A549 (cell line): ENCODE results near the gene KPTN.

Experiments used
- EP300 ChIP-seq, 2 experiments: fragments of >200 bp; sonication (Bioruptor Twin); formaldehyde crosslinking; IDR thresholded peaks; 2 replicates in 1 of 2; 3 replicates in 1 of 2; pipeline ENCODE4 v1.6.1; 2016 to 2017
- ESRRA ChIP-seq: fragments of 150-350 bp; IDR thresholded peaks from 2 replicates; pipeline ENCODE4 v1.6.1; 2014; ENCODE audit warnings: mild to moderate bottlenecking, low read length, borderline replicate concordance
- POLR2A ChIP-seq: IDR thresholded peaks from 2 replicates; pipeline ENCODE4 v1.6.1; 2012; ENCODE audit warnings: mild to moderate bottlenecking, low read length
- SREBF2 ChIP-seq: fragments of 450-650 bp; IDR thresholded peaks from 2 replicates; pipeline ENCODE4 v1.6.1; 2014; ENCODE audit warnings: mild to moderate bottlenecking, moderate library complexity
- TF ChIP-seq, protein P1 (sequence below): fragments of >200 bp; sonication (Bioruptor Twin); formaldehyde crosslinking; IDR thresholded peaks from 3 replicates; pipeline ENCODE4 v1.5.1; 2016
- TF ChIP-seq, protein P2 (sequence below): fragments of >200 bp; sonication (Bioruptor Twin); formaldehyde crosslinking; IDR thresholded peaks from 3 replicates; pipeline ENCODE4 v1.6.1; 2016
- TF ChIP-seq, protein P3 (sequence below): IDR thresholded peaks from 2 replicates; pipeline ENCODE4 v1.6.1; 2012; ENCODE audit warnings: low read depth, borderline replicate concordance
- TF ChIP-seq, protein P4 (sequence below): fragments of >200 bp; sonication (Bioruptor Twin); formaldehyde crosslinking; IDR thresholded peaks from 2 replicates; pipeline ENCODE4 v1.6.1; 2016

DNA sequence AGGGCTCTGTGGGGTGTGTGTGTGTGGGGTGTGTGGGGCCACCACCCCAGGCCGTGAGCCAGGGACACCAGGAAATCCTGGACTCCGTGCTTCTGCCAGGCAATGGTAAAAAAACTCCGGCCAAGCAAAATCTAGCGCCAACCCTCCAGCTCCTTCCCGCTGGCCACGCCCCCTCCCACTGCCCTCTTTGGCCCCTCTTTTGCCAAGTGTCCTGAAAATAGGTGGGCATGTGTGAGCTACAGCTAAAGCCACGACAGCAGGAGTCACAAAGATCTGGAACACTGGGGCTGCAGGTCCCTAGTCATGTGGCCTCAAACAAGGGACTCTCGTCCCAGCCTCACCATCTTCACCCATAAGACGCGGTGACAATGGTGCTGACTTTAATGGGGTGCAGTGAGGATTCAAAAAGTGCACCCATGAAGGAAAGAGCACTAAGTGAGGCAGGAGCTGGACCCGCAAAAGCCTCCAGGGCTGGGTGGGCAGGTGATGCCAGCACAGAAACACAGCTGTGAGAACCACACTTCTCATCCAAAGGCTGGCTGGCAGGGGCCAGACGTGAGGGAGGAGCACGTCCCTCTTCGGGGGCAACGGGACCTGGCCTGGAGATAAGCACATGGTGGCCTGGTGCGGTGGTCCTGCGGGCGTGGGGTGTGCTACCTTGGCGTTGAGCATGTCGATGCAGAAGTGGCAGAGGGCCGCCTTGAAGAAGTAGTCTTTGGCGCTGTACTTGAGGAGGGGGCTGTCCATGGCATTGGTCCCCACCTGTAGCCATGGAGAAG is 7.5 kb upstream of the KPTN start:
- TF ChIP-seq, protein P1, sequence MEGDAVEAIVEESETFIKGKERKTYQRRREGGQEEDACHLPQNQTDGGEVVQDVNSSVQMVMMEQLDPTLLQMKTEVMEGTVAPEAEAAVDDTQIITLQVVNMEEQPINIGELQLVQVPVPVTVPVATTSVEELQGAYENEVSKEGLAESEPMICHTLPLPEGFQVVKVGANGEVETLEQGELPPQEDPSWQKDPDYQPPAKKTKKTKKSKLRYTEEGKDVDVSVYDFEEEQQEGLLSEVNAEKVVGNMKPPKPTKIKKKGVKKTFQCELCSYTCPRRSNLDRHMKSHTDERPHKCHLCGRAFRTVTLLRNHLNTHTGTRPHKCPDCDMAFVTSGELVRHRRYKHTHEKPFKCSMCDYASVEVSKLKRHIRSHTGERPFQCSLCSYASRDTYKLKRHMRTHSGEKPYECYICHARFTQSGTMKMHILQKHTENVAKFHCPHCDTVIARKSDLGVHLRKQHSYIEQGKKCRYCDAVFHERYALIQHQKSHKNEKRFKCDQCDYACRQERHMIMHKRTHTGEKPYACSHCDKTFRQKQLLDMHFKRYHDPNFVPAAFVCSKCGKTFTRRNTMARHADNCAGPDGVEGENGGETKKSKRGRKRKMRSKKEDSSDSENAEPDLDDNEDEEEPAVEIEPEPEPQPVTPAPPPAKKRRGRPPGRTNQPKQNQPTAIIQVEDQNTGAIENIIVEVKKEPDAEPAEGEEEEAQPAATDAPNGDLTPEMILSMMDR: no peak
- TF ChIP-seq EP300 (IDR thresholded peaks at IDR 0.05) (no peak), SREBF2 (no peak), ESRRA (no peak), POLR2A (0 out of 2 replicates have a peak, but pooled peaks have one; percentile 8)
- TF ChIP-seq, protein P2, sequence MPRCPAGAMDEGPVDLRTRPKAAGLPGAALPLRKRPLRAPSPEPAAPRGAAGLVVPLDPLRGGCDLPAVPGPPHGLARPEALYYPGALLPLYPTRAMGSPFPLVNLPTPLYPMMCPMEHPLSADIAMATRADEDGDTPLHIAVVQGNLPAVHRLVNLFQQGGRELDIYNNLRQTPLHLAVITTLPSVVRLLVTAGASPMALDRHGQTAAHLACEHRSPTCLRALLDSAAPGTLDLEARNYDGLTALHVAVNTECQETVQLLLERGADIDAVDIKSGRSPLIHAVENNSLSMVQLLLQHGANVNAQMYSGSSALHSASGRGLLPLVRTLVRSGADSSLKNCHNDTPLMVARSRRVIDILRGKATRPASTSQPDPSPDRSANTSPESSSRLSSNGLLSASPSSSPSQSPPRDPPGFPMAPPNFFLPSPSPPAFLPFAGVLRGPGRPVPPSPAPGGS: no peak
- TF ChIP-seq, protein P3, sequence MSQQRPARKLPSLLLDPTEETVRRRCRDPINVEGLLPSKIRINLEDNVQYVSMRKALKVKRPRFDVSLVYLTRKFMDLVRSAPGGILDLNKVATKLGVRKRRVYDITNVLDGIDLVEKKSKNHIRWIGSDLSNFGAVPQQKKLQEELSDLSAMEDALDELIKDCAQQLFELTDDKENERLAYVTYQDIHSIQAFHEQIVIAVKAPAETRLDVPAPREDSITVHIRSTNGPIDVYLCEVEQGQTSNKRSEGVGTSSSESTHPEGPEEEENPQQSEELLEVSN: no peak
- TF ChIP-seq, protein P4, sequence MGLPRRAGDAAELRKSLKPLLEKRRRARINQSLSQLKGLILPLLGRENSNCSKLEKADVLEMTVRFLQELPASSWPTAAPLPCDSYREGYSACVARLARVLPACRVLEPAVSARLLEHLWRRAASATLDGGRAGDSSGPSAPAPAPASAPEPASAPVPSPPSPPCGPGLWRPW: no peak
